ENCODE results near the gene C16orf92.
"Not testable (repeated sequence)": the region's sequence is repeated elsewhere in the genome, so short reads cannot be mapped to it uniquely, and the experiment has no call there.

Gene C16orf92

GRCh38 chr16:30005341-30006094, 17.5 kb upstream of the C16orf92 start:
- peak; percentile 40 to 48 for DNase-seq

DNA sequence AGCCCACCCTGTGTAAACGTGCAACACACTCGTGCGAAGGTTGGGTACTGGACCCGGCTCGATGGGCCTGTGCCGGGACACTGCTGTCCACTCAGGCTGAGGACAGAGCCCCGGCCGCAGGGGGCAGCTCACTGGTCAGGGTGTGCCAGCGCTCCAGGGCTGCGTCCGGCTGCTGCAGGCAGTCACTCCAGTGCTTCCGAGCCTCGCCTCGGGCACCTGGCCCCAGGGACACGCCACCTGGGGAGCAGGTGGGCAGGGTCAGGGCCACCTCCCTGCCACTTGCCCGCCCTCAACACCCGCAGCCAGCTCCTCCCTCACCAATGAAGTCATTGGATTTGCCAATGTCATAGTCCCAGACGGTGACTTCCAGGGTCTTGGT, 16.9 kb upstream of the C16orf92 start:
- DNase-seq, result no peak

- DNase-seq, result no peak
These were observed 16.2 kb upstream of the C16orf92 start for GRCh38 chr16:30006659-30007377.

DNA sequence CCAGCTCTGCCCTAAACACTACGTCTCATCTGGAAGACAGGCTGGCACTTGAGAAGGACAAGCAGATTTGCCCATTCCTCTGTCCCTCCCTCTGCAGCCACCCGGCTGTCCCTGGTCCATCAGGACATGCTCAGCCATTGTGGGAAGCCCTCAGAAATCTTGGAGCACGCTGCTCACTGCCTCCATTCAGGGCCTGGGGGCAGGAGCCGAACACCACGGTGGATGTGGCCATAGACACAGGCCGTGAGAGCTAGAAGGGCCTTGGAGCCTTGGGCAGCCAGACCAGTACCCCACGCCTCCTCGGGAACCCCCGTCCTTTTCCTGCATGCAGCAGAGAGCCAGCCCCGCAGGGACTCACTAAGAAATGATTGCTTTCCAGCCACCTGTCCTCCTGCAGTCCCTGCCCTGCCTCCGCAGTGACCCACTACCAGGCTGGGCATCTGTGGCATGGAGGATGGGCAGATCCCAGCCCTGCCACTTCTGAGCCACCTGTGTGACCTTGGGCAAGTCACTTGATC, 15.6 kb upstream of the C16orf92 start:
- no peak for DNase-seq

- DNase-seq, result no peak
These were observed 13.7 kb upstream of the C16orf92 start for GRCh38 chr16:30009085-30009862.

GRCh38 chr16:30009990-30010843, 12.8 kb upstream of the C16orf92 start:
- no peak for DNase-seq

DNA sequence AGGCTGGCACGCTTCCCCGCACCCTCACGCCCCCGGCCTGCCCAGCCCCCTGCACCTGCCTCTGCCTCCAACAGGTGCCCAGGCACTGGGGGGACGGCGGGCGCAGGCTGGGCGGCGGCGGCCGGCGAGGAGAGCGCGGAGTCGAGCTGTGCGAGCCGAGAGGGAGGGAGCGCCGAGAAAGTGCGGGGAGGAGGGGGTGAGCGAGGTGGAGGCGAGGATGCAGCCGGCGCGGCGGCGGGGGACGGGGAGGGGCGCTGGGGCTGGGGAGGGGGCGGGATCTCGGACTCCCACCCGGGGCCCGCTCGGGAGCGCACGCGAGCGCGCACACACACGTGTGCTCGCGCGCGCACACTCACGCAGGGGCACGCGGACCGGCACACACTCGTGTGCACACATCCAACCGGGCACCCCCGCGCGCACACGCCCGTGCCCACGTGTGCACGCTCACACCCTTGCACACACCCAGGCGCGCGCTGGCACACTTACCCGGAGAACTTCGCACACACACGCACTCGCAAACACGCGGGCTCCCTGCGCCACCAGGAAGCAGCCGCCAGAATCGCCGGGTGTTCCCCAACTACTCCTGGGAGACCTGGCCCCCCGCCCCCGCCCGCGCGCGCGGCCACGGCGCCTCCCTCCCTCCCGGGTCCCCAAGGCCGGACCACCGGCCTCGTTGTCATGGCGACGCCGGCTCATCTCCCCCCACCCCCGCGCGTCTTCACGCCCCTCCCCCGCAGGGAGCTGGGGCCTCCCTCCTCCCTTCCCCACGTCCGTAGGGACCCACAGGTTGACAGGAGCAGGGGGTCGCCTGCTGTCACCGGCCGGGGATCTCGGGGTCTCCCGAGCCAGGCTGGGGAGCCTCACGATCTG, 11.9 kb upstream of the C16orf92 start, which contains the start of gene DOC2A:
Gene DOC2A, minus strand, starts transcription at position 184 of the 870 bp plus-strand sequence. CDS start 805 bp downstream, outside the sequence.
- peak; percentile 24 to 46 for DNase-seq

GRCh38 chr16:30011714-30012504, 11.1 kb upstream of the C16orf92 start:
- DNase-seq, result no peak

- not testable (repeated sequence) for DNase-seq
These were observed 10.4 kb upstream of the C16orf92 start for GRCh38 chr16:30012598-30012997.

DNA sequence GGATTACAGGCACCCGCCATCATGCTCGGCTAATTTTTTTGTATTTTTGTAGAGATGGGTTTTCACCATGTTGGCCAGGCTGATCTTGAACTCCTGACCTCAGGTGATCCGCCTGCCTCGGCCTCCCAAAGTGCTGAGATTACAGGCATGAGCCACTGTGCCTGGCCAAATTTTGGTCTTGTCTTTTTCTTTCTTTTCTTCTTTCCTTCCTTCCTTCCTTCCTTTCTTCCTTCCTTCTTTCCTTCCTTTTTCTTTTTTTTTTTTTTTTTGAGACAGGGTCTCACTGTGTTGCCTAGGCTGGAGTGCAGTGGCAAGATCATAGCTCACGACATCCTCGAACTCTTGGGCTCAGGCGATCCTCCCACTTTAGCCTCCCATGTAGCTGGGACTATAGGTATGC, 7.5 kb upstream of the C16orf92 start:
- DNase-seq, result not testable (repeated sequence)

- no peak for DNase-seq
These were observed 6.3 kb upstream of the C16orf92 start for GRCh38 chr16:30016555-30017276.

- DNase-seq, result no peak
These were observed 5.7 kb upstream of the C16orf92 start for GRCh38 chr16:30017277-30017656.

- not testable (repeated sequence) for DNase-seq
These were observed 5.1 kb upstream of the C16orf92 start for GRCh38 chr16:30017937-30018336.

GRCh38 chr16:30018731-30019158, 4.3 kb upstream of the C16orf92 start:
- DNase-seq, result no peak

DNA sequence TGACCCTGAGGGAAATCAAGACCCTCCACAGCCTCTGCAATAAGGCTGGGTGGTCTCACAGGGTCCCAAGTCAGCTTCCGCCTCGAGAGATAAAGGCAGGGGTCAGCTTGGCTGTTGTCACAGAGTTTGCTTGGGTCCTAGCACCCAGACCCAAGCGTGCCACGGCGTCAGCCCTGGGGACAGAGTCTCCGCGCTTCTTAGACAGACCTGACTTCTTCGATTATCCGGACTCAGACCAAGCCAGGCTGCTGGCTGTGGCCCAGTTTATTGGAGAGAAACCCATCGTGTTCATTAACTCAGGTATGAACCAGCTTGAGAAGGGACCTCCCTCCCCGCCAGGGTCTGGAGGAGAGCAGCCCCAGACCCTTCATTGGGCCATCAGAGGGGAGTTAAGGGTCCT, 588 bp downstream of the C16orf92 start:
- DNase-seq, result no peak

- no peak for DNase-seq
These were observed 1.5 kb downstream of the C16orf92 start for GRCh38 chr16:30024451-30024850.

DNA sequence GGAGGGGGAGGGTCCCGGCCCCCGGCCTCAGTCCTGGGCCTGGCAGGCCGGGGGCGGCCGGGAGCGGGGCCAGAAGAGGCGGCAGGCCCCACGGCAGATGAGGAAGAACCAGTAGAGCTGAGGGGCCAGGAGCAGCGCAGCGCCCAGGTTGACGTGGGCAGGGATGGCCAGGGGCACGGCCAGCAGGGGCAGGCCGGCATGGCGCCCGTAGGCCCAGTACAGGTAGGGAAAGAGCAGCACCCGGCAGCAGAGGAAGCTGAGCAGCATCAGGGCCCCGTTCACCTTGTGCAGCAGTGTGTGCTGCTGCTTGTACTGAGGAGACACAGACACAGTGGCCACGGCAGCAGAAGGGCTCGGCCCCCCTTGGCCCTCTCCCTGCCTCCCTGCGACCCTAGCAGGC, 2.2 kb downstream of the C16orf92 start:
- no peak for DNase-seq

DNA sequence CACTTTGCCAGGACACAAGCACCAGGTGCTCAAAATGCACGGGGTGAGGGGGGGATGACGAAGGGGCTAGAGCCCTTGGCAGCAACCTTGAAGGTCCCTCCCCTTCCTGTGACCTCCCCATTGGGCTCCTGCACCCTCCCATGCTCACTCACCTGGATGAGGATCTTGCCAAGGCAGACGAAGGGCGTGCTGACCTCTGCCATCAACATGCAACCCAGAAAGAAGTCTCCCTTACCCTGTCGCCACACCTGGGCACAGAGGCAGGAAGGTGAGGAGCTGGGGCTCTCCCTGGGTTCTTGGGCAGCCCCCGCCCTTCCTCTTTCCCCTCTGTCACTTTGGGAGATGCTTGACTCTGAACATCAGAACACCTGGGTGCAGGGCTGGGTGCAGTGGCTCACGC, 2.6 kb downstream of the C16orf92 start:
- DNase-seq, result no peak

DNA sequence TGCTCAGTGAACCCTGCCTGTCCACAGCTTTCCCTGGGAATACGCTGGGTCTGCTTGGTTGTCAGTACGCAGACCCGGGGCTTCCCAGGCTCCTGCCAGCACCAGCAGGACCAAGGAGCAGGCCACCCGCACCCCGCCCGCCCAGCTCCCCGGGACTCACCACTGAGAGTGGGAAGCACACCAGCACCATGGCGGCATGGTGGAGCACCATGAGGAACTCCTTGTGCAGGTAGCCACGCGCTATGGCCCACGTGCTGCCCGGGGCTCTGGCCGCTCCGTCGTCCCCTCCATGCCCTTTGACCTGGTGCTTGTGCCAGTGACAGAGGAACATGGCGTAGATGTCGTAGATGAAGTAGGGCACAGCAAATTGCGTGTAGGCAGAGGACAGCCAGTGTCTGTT, 3.5 kb downstream of the C16orf92 start:
- no peak for DNase-seq

Data from activated CD4-positive, alpha-beta T cell treated with anti-CD3 and anti-CD28 coated beads for 4 hours (primary cell).